Measurements from ENCODE around the gene LBHD1.
"Not testable (repeated sequence)": the region's sequence is repeated elsewhere in the genome, so short reads cannot be mapped to it uniquely, and the experiment has no call there.

The LBHD1 gene

GRCh38 chr11:62693624-62694023 lies 21.6 kb upstream of the LBHD1 start:
- DNase-seq: not testable (repeated sequence)

DNA sequence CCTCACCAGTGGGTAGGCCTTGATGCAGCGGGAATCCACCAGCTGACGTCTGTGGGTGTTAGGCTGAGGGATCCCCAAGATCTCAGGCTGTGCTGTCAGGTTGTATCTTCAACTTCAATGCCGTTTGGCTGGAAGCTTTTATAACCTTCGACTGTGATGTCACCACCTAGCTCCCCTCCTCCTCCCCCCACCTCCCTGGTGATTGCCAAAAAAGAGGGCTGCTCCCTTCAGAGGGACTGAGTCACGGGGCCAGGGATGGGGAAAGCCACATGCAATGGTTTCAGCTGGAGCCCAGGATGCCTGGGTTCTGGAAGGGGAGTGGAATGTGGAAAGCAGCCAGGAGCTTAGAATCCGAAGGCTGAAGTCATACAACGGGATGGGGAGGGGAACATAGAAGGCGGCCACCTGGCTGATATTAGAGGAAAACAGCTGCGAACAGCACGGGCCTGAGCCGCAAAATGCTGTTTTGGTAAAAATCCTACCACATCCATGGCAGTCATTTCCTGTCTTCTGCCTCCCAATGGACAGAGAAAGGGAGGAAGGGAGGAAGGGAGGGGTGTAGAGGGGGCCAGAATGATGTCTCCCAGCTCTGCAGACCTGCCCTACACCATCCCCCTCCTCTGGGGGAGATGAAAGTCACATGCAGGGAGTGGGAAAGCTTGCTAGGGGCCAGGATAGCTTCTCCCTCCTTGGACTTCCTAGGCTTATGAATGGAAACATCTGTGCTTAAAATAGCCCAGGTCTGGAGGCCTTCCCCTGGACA lies 17.5 kb upstream of the LBHD1 start, which contains the start of gene LRRN4CL:
TSS of gene LRRN4CL (minus strand) at position 110 of the 763 bp plus-strand sequence. CDS start 1,022 bp downstream, outside the sequence.
- DNase-seq: peak; percentile 87

GRCh38 chr11:62688491-62688890 lies 16.4 kb upstream of the LBHD1 start:
- DNase-seq: no peak

DNA sequence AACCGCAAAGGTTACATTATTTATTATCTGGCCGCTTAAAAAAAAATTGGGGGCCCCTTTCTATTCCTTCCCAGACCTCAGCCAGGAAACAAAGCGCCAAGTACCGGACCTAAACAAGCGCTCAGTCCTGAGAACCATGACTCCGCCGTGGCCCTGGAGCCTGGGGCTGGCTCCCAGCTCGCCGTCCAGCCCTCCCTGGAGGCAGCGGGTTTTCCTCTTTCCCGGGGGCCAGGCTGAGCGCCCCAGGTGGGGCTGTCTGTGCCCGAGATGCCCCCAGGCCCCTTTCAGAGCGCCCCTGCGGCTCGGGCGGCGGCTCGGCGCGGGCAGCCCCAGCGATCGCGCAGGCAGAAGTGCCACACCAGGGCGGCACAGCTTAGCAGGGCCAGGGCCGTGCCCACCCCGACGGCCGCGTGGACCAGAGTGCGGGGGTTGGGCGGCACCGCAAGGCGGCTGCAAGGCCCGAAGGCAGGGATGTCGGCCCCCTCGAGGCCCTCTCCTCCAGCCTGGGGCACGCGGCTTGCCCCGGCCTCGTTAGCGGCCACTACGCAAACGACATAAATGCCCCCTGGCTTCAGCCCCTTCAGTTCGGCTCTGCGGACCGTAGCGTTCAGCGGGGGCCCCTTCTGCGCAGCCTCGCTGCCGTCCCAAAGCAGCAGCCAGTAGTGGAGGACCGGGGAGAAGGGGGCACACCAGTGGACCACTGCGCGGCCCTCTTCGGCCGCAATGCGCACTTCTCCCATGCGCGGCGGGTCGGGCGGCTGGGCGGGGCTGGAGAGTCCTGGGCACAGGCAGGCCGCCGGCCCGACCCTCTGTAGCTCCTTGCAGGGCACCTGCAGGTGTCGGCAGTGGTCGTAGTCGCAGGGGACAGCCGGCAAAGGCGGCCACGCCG lies 15.7 kb upstream of the LBHD1 start:
- no peak for DNase-seq

GRCh38 chr11:62682518-62682917 lies 10.5 kb upstream of the LBHD1 start:
- DNase-seq: no peak

DNA sequence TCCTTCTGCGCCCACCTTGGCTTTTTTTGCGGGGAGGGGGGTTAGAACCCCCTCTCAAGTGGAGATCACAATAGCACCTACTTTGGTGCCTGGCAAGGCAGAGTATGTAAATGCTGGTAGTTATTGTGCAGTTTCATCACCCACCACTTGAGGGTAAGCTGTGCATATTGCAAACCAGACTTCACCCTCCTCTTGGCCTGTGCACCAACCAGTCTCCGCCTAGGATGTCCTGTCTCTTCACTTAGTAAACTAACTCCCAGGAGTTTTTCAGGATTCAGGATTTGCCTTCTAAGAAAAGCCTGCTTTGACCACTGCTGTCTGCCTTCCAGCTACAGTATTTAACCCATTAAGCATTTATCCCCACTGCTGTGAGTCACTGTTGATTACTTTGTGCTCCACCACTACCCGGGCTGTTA lies 8.8 kb upstream of the LBHD1 start:
- DNase-seq: peak; percentile 51

DNA sequence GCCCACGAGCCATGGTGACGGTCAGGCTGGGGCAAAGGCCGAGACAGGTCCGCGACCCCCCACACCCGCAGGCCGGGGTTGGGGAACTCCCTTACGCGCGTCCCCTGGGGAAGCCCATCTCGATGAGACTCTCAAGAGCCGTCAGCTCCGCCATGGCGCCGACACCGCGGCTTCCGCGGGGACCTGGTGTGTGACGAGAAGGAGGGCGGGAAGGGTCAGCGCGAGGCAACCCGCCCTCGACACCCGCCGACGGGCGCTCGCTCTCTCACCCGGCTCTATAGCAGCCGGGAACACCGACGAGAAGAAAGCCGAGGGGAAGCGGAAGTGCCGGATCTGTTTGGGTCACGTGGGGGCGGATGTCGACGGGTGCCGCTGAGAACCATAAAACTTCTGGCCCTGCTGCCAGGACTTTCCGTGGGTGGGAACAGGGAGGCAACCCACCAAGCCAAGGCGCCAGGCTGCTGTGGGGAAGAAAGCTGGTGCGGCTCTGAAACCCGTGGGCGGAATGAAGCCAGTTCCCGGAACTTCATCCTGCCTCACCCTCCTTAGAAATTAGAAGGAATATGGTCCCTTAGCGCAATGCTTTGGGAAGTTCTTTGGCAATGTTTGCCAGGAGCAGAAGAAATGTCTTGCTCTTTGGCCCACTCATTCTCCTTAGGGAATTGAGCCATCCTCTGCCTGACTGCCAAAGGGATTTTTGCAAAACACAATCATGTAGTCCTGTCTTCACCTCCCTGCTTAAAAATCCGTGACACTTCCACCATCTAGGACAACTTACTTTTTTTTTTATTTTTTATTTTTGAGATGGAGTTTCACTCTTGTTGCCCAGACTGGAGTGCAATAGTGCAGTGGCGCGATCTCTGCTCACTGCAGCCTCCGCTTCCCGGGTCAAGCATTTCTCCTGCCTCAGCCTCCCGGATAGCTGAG lies 7.0 kb upstream of the LBHD1 start, which contains the start of gene UBXN1:
TSS of gene UBXN1 (minus strand) at position 304 of the 927 bp plus-strand sequence. CDS start at position 154, 150 bp downstream.
- DNase-seq: peak; percentile 95

GRCh38 chr11:62678433-62678769 lies 6.3 kb upstream of the LBHD1 start:
- DNase-seq: no peak

DNA sequence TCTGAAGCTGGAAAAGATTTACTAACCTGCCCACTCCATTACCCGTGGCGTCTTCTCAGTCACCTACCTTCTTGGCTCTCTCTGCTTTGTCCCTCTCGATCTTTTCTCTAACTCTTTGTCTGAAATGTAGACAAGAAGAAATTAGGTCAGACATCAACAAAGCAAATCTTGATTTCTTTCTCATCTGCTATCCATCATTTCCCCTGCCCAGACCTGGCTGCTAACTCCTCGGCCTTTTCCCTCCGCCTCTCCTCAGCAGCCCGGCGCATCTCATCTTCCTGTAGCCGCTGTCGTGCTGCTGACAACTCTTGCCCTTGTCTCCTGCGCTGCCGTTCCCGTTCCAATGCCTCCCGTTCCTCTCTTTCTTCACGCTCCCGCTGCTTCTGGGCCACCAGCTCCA lies 5.6 kb upstream of the LBHD1 start:
- no peak for DNase-seq

GRCh38 chr11:62677156-62677555 lies 5.1 kb upstream of the LBHD1 start:
- DNase-seq: no peak

GRCh38 chr11:62676698-62677097 lies 4.6 kb upstream of the LBHD1 start:
- DNase-seq: no peak

GRCh38 chr11:62675415-62675814 lies 3.3 kb upstream of the LBHD1 start:
- not testable (repeated sequence) for DNase-seq

DNA sequence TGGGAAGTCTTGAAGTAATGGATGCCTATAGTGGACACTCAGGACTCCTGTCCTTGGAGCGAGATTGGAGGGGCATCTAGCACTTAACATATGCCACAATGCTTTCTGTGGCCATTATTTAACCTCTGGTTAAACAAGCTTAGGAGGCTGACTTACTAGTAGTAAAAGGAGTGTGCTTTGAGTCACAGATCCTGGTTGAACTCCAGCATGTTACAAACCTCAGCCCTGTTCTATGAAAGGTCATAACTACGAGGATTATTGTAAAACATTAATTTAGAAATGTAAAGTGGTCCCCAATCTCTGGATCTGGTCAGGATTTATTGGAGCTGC lies 1.1 kb upstream of the LBHD1 start:
- DNase-seq: no peak

- DNase-seq: no peak
Observed at GRCh38 chr11:62671236-62671607, 845 bp downstream of the LBHD1 start.

DNA sequence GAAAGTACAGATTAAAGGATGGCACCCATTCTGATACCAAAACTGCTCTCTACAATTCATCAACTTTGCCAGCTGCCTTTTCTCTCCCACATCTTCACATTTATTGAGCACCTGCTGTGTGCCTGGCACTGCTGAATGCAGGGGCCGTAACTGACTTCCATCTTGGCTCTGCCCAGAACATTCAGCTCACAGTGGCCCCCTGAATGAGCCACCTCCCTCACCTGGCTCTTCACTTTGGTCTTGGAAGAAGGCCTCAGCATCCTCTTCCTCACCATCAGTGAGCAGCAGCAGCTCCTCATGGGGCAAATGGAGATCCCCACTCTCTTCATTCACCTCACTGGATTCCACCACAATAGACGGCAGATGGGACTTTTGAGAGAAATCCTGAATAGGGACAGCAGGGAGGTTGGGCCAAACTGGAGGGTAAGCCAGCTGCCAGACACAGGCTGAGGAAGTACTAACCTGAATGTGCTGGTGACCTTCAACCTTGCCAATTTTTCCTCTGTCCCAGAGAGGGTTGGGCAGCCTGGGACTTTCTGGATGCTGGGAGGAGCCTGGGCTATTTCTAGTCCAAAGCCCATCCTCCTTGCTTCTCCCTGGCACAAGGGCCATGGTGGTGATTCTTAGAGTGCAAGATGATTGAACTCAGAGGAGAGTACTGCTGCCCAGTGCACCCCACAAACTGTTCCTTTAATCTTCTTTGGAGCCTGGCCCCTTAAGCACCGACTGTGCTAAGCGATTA lies 2.5 kb downstream of the LBHD1 start:
- DNase-seq: peak; percentile 13

DNA sequence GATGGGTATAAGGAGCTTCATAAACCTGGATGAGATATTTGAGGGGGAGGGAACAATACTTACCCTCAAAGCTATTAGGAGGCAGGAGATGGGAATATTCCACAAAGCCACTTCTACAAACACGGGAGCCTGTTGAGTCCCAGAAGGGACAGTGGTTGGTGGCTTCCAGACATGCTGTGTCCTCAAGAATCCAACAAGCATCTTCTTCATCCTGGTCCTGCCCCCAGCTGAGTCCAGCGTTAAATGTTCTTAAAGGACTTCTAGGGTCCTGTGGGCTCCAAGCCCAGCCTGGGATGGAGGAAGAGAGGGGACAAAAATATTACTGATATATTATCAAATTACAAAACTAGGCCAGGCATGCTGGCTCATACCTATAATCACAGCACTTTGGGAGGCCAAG lies 4.6 kb downstream of the LBHD1 start:
- DNase-seq: no peak

DNA sequence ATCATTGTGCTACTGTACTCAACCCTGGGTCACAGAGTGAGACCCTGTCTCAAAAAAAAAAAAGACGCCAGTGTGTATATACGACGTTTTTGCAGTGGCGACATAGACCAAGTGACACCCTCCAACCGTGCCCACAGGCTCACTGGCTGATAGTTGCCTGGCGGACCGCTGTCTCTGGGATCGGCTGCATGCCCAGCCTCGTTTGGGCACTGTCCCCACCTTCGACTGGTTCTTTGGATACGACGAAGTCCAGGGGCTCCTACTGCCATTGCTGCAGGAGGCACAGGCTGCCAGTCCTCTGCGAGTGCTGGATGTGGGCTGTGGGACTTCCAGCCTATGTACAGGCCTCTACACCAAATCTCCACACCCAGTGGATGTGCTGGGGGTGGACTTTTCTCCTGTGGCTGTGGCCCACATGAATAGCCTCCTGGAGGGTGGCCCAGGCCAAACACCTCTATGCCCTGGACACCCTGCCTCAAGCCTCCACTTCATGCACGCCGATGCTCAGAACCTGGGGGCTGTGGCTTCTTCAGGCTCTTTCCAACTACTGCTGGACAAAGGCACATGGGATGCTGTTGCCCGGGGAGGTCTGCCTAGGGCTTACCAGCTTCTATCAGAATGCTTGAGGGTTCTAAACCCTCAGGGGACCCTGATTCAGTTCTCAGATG lies 5.7 kb downstream of the LBHD1 start:
- DNase-seq: no peak

DNA sequence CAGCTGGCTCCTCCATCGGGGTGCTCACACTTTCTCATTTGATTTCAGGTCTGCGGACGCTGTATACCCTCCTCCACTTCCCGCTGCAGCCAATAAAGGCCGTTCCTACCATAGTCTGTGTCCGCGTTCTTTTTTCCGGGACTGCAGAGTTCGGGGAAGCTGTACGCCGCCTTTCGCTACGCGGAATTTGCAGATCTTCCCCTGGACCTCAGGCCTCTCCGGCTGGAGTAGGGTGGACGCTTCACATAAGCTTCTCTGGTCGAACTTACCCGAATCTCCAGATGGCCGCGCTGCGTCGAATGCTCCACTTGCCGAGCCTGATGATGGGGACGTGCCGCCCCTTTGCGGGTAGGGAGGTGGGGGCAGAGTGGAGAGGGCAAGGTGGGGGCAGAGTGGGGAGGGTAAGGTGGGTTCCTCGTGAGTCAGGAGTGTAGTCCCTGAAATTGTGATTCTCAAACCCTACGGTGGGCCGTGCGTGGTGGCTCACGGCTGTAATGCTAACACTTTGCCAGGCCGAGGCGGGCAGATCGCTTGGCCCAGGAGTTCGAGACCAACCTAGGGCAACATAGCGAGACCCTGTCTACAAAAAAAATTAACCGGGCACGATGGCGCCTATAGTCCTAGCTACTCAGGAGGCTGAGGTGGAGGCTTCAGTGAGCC lies 6.3 kb downstream of the LBHD1 start:
- peak; percentile 74 for DNase-seq

DNA sequence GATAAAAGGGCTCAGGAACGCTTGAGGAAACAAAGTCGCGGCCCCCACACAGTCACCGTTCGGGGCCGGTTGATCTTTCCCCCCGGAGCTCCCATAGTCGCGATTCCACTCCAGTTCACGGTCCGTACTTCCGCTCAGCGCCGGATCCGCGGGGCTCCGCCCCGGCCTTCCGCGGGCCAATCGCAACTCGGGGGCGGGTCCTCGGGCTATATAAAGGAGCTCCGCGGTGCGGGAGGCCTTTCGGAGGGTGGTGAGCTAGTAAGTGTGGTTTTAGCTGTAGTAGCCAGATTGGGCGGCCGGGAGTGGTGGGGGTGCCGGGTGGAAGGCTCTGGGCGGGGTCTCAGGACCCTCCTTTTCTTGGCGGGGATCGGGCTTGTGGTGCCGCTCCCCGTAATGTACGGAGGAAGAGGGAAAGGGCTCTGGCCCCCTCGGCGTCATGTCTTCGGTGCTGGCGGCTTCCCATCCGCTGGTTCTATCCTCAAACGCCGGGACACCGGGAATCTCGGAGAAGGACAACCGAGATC lies 6.9 kb downstream of the LBHD1 start, which contains the start of the genes C11orf98 and CSKMT:
TSS of gene C11orf98 (minus strand) at position 136 of the 524 bp plus-strand sequence. CDS start at position 95, 41 bp downstream.
TSS of gene CSKMT (plus strand) at position 238 of the 524 bp plus-strand sequence. CDS start 568 bp downstream, outside the sequence.
- peak; percentile 98 for DNase-seq

GRCh38 chr11:62664405-62665074 lies 7.5 kb downstream of the LBHD1 start:
- no peak for DNase-seq
